PC-3 (cell line): Measurements from ENCODE around the gene SERGEF. TPM values are rescaled to one million over a fixed set of nuclear protein-coding genes. Genes with fewer than 3 reads are reported as not detected.

Experiments used
- ATAC-seq: fragments of 200-7000 bp; cut with Tn5 transposase; 2 replicates; pipeline ENCODE4 v1.9.1; 2020; ENCODE audit warnings: mild to moderate bottlenecking, moderate library complexity
- BruUV-seq: library from RNA; stranded (reverse); fragments of 400-500 nt; replicated peaks from 2 replicates; lab custom pipeline; 2021; lab: Mats Ljungman, UMichigan
- CTCF ChIA-PET: fragments of 300-600 bp; sonication (Branson Sonifier 250); formaldehyde crosslinking; loops from one replicate; lab custom pipeline; 2022; ENCODE audit warnings: antibody characterized with exemption; lab: Charles Lee
- POLR2A ChIA-PET: fragments of 300-600 bp; sonication (Branson Sonifier 250); formaldehyde crosslinking; loops from one replicate; lab custom pipeline; 2022; ENCODE audit warnings: antibody characterized with exemption; ENCODE audit not compliant: unreplicated experiment; lab: Charles Lee
- DNase-seq: peaks from one replicate; pipeline ENCODE4 v3.0.0-alpha.2; 2015
- H2AFZ ChIP-seq: fragments of 300-600 bp; sonication (generic); 2 replicates; pipeline ENCODE4 v1.6.0; 2016; ENCODE audit warnings: antibody characterized with exemption, low read length
- H3F3A ChIP-seq: fragments of 300-600 bp; sonication (generic); one replicate; pipeline ENCODE4 v1.6.0; 2017; ENCODE audit warnings: antibody characterized with exemption, low read length, control low read depth, mild to moderate bottlenecking; ENCODE audit not compliant: unreplicated experiment
- H3K27ac ChIP-seq: fragments of 300-600 bp; sonication (generic); 2 replicates; pipeline ENCODE4 v1.5.1; 2016; ENCODE audit warnings: mild to moderate bottlenecking, low read length
- H3K27me3 ChIP-seq: fragments of 300-600 bp; sonication (generic); 2 replicates; pipeline ENCODE4 v1.6.1; 2016; ENCODE audit warnings: low read length, mixed read lengths
- H3K36me3 ChIP-seq: fragments of 300-600 bp; sonication (generic); 2 replicates; pipeline ENCODE4 v1.6.1; 2016; ENCODE audit warnings: low read depth, mixed run types, low read length, mixed read lengths
- H3K4me1 ChIP-seq: fragments of 300-600 bp; sonication (generic); 2 replicates; pipeline ENCODE4 v1.5.1; 2016; ENCODE audit warnings: low read length; ENCODE audit not compliant: insufficient read depth
- H3K4me2 ChIP-seq: fragments of 300-600 bp; sonication (generic); 2 replicates; pipeline ENCODE4 v1.6.0; 2016; ENCODE audit warnings: low read length
- H3K4me3 ChIP-seq: fragments of 300-600 bp; sonication (generic); 2 replicates; pipeline ENCODE4 v1.5.1; 2016; ENCODE audit warnings: mild to moderate bottlenecking, low read length, mixed read lengths
- H3K79me2 ChIP-seq: fragments of 300-600 bp; sonication (generic); 2 replicates; pipeline ENCODE4 v1.6.1; 2017; ENCODE audit warnings: low read length, mixed read lengths
- H3K9ac ChIP-seq: fragments of 300-600 bp; sonication (generic); 2 replicates; pipeline ENCODE4 v1.6.0; 2016; ENCODE audit warnings: mild to moderate bottlenecking, low read length
- H3K9me2 ChIP-seq: fragments of 300-600 bp; sonication (generic); replicated peaks from 2 replicates; pipeline ENCODE4 v1.6.1; 2016; ENCODE audit warnings: mixed run types, low read length, mixed read lengths
- H3K9me3 ChIP-seq: fragments of 300-600 bp; sonication (generic); 2 replicates; pipeline ENCODE4 v1.6.1; 2016; ENCODE audit warnings: low read length, mixed read lengths
- H4K20me1 ChIP-seq: fragments of 300-600 bp; sonication (generic); 2 replicates; pipeline ENCODE4 v1.6.1; 2016; ENCODE audit warnings: low read length, mixed read lengths
- EZH2 ChIP-seq: fragments of 300-600 bp; sonication (generic); IDR thresholded peaks from one replicate; pipeline ENCODE4 v1.6.1; 2017; ENCODE audit warnings: antibody characterized with exemption, mild to moderate bottlenecking, low read length; ENCODE audit not compliant: unreplicated experiment
- EZH2phosphoT487 ChIP-seq: fragments of 300-600 bp; sonication (generic); IDR thresholded peaks from 2 replicates; pipeline ENCODE4 v1.6.1; 2018; ENCODE audit warnings: mild to moderate bottlenecking, antibody characterized with exemption, low read length, borderline replicate concordance
- intact Hi-C: fragments of 100-400 bp; cut with micrococcal nuclease; formaldehyde crosslinking; loops from 2 replicates; pipeline ENCODE4 v1.9.0; 2023
- total RNA-seq: library from RNA; depleted of rRNA; stranded (reverse); fragments of >200 nt; gene quantifications from 2 replicates; pipeline ENCODE4 v1.2.3, GENCODE V29; 2014
- TF ChIP-seq, protein P1 (sequence below): fragments of 300-600 bp; sonication (generic); conservative IDR thresholded peaks from 2 replicates; pipeline ENCODE4 v1.5.1; 2017; ENCODE audit warnings: antibody characterized with exemption, low read depth, mild to moderate bottlenecking, low read length

SERGEF gene
- total RNA-seq, 1 experiment from 2014 or later: 13.7 TPM

DNA sequence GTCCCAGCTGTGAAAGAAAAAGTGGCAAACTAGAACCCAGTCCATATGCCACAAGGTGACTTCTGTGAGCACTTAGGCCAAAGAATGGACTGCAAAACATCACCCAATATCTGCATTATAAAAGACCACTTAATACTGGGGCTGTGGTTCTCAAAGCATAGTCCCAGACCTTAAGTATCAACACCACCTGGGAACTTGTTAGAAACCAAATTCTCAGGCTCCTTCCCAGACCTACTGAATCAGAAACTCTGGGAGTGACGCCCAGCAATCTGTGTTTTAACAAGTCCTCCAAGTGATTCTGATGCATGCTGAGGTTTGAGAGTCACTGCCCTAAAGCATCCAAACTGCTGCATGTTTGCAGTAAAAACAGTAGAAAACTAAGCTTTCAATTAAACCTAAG, 81.3 kb downstream of the SERGEF start:
- Histone ChIP-seq H4K20me1 (no peaks in the 10 kb centered on the region), H3K9me3 (no peaks in the 10 kb centered on the region), H3K27ac (no peak overlapping the region), H3K27me3 (no peaks in the 10 kb centered on the region), H3K9ac (no peak overlapping the region), H3K4me1 (no peaks in the 10 kb centered on the region), H3K4me3 (no peak overlapping the region), H3F3A (no peaks in the 10 kb centered on the region), H3K9me2 (no peaks in the 10 kb centered on the region), H3K4me2 (no peak overlapping the region), H2AFZ (no peak overlapping the region), H3K36me3 (peaks cover 5% of the 10 kb centered on the region; the same call in 1 of the 2 replicates), H3K79me2 (no peaks in the 10 kb centered on the region)
- ChIA-PET POLR2A (no interaction called here), CTCF (no interaction called here)
- DNase-seq: no peak
- TF ChIP-seq, protein P1, sequence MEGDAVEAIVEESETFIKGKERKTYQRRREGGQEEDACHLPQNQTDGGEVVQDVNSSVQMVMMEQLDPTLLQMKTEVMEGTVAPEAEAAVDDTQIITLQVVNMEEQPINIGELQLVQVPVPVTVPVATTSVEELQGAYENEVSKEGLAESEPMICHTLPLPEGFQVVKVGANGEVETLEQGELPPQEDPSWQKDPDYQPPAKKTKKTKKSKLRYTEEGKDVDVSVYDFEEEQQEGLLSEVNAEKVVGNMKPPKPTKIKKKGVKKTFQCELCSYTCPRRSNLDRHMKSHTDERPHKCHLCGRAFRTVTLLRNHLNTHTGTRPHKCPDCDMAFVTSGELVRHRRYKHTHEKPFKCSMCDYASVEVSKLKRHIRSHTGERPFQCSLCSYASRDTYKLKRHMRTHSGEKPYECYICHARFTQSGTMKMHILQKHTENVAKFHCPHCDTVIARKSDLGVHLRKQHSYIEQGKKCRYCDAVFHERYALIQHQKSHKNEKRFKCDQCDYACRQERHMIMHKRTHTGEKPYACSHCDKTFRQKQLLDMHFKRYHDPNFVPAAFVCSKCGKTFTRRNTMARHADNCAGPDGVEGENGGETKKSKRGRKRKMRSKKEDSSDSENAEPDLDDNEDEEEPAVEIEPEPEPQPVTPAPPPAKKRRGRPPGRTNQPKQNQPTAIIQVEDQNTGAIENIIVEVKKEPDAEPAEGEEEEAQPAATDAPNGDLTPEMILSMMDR: no peak
- TF ChIP-seq EZH2phosphoT487 (no peak), EZH2 (no peak)
- no peak for ATAC-seq
- BruUV-seq: no TSS peak
- intact Hi-C loops: no loop called here

DNA sequence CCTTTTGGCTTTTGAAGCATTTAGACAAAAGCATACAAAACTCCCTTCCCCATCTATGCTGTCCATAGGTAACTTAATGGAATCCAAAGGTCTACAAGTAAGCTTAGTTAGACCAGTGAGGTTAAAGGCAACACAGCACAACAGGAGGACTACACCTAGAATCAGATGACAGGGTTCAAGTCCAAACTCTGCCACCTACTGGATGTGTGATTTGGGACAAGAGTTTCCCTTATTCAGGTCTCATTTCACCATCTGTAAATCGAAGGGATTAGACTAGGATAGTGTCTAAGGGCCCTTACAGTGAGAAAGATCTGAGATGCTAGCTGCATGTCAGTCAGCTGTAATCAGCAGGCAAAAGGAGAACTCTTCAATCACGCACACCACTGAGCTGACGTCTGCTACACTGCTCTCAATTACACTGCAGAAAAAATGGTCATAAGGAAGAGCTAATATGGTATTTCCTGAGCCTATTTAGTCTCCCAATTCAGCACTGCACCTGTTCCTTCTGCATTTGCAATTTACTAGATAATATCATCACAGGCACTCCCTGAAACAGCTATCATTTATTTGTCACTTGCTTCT, 82.2 kb downstream of the SERGEF start:
- Histone ChIP-seq H4K20me1 (no peaks in the 10 kb centered on the region), H3K27ac (no peak overlapping the region), H3K4me3 (no peak overlapping the region), H3K4me1 (no peaks in the 10 kb centered on the region), H3F3A (no peaks in the 10 kb centered on the region), H3K79me2 (no peaks in the 10 kb centered on the region), H3K9me3 (no peaks in the 10 kb centered on the region), H2AFZ (no peak overlapping the region), H3K9me2 (no peaks in the 10 kb centered on the region), H3K27me3 (no peaks in the 10 kb centered on the region), H3K9ac (no peak overlapping the region), H3K4me2 (no peak overlapping the region), H3K36me3 (peaks cover 5% of the 10 kb centered on the region; the same call in 1 of the 2 replicates)
- intact Hi-C loops: no loop called here
- ChIA-PET CTCF (no interaction called here), POLR2A (no interaction called here)
- DNase-seq (no peak), ATAC-seq (no peak)
- TF ChIP-seq EZH2 (no peak), EZH2phosphoT487 (no peak)
- TF ChIP-seq, protein P1: no peak
- BruUV-seq: no TSS peak

DNA sequence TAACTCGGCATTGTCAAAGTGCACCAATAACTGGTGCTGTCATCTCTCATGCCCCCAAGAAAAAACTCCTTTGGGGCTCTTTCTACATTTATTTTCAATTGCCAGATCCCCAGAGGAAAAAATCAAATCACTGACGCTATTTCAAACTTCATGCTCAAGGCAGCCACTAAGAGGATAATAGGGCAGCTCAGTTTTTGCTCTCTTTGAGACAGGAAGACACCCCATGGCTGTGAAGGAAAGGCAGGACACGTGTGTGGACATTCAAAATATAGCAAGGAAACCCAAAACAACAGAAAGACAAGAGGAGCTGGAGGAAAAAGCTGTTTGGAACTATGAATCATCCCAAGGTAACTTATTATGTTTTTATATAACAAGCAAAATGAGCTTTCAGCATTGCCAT, 83.7 kb downstream of the SERGEF start:
- H3K36me3 ChIP-seq: peaks cover 5% of the 10 kb centered on the region; the same call in 1 of the 2 replicates
- no peak overlapping the region for H3K9ac ChIP-seq
- H3K27ac ChIP-seq: no peak overlapping the region
- H3K4me2 ChIP-seq: no peak overlapping the region
- H3K9me2 ChIP-seq: no peaks in the 10 kb centered on the region
- no TSS peak for BruUV-seq
- H3K27me3 ChIP-seq: no peaks in the 10 kb centered on the region
- TF ChIP-seq, protein P1: no peak
- no peak for TF ChIP-seq EZH2phosphoT487
- no peak for TF ChIP-seq EZH2
- ChIA-PET POLR2A (no interaction called here), CTCF (no interaction called here)
- ATAC-seq (no peak), DNase-seq (no peak)
- H3F3A ChIP-seq: no peaks in the 10 kb centered on the region
- H2AFZ ChIP-seq: no peak overlapping the region
- no peaks in the 10 kb centered on the region for H3K9me3 ChIP-seq
- H3K4me1 ChIP-seq: no peaks in the 10 kb centered on the region
- no peak overlapping the region for H3K4me3 ChIP-seq
- H3K79me2 ChIP-seq: no peaks in the 10 kb centered on the region
- no peaks in the 10 kb centered on the region for H4K20me1 ChIP-seq
- intact Hi-C loops: no loop called here
